Uterus (tissue), 2 donors: ENCODE measurements around the gene CDH13.

Experiments
- POLR2A ChIP-seq, 2 donors: fragments of 450-650 bp; IDR thresholded peaks; one replicate each; pipeline ENCODE4 v1.6.1; 2016; ENCODE audit warnings: antibody characterized with exemption in 2 of 2, mild to moderate bottlenecking in 1 of 2, moderate library complexity in 1 of 2
- TF ChIP-seq, protein P1 (sequence below), 4 experiments: fragments of 200-600 bp in 2 of 4; fragments of 450-650 bp in 2 of 4; sonication (generic) in 2 of 4; IDR thresholded peaks; one replicate each; pipeline ENCODE4 v1.5.1; 2016 to 2019; ENCODE audit warnings: antibody characterized with exemption in 4 of 4, mild to moderate bottlenecking in 2 of 4, moderate library complexity in 1 of 4

DNA sequence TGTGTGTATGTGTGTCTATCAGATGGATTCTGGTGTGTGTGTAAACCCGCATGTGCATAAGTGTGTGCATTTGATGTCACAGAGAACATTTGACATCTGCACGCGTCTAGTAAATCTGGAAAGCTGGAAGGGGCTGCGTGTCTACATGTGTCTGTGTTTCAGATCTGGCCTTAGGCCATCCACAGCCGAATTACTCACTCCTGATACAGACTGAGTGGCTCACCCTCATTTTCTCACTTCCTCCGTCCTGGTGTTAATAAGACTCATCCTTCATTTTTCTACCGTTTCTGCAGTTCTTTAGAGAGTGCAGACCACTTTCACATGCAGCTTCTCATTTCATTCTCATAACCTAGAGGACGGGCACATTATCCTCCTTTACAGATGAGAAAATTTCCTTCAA lies 491.6 kb downstream of the CDH13 start:
- TF ChIP-seq POLR2A (IDR thresholded peaks at IDR 0.05): no peak
- TF ChIP-seq, protein P1, sequence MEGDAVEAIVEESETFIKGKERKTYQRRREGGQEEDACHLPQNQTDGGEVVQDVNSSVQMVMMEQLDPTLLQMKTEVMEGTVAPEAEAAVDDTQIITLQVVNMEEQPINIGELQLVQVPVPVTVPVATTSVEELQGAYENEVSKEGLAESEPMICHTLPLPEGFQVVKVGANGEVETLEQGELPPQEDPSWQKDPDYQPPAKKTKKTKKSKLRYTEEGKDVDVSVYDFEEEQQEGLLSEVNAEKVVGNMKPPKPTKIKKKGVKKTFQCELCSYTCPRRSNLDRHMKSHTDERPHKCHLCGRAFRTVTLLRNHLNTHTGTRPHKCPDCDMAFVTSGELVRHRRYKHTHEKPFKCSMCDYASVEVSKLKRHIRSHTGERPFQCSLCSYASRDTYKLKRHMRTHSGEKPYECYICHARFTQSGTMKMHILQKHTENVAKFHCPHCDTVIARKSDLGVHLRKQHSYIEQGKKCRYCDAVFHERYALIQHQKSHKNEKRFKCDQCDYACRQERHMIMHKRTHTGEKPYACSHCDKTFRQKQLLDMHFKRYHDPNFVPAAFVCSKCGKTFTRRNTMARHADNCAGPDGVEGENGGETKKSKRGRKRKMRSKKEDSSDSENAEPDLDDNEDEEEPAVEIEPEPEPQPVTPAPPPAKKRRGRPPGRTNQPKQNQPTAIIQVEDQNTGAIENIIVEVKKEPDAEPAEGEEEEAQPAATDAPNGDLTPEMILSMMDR (IDR thresholded peaks at IDR 0.05): no peak
